Suprapubic skin (tissue), 4 donors: ENCODE results near the gene STMP1.

ENCODE experiments used
- EP300 ChIP-seq: sonication (generic); formaldehyde crosslinking; IDR thresholded peaks from one replicate; pipeline ENCODE4 v1.6.1; 2017; ENCODE audit warnings: antibody characterized with exemption
- POLR2A ChIP-seq, 2 donors: fragments of 450-650 bp; IDR thresholded peaks; one replicate each; pipeline ENCODE4 v1.6.1; 2017; ENCODE audit warnings: antibody characterized with exemption in 2 of 2, mild to moderate bottlenecking in 2 of 2, moderate library complexity in 2 of 2
- POLR2AphosphoS5 ChIP-seq, 3 donors: sonication (generic); formaldehyde crosslinking; IDR thresholded peaks; one replicate each; pipeline ENCODE4 v1.6.1; 2017; ENCODE audit warnings: antibody characterized with exemption in 3 of 3
- TF ChIP-seq, protein P1 (sequence below), 2 donors: fragments of 200-600 bp in 1 of 2; fragments of 450-650 bp in 1 of 2; sonication (generic) in 1 of 2; IDR thresholded peaks; one replicate each; pipeline ENCODE4 v1.5.1; 2016 to 2019; ENCODE audit warnings: antibody characterized with exemption in 2 of 2, mild to moderate bottlenecking in 1 of 2, moderate library complexity in 1 of 2

DNA sequence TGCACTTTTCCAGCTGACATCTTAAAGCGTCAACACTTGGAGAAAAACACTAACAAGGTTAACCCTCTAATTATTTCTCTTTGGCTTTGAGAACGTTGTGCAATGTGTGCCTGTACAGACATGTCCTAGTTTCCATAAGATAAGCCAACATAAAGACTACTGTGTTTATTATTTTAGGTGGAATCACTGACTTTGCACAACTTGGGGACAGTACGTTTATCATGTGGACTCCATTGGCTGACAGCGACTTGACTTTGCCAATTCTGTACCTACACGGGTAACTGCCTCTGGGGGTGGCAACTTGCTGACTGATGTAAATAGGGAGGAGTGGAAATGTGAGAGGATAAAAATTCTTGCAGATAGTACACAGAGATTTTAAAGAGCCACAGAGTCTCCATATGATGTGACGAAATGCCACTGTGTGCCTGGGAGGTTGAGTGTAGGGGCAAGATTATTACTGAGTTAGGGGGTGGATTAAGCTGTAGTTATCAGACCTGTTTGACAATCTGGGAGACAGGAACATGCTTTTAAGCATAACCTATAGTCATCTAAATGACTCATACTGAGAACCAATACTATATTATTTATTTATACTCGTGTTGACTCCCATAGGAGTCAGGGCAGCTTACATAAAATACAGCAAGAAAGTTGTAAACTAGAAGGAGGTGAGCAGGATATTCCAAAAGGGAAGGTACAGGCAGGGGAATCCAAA is 44.7 kb downstream of the STMP1 start:
- TF ChIP-seq POLR2AphosphoS5 (IDR thresholded peaks at IDR 0.05) (no peak), POLR2A (IDR thresholded peaks at IDR 0.05) (no peak), EP300 (no peak)
- TF ChIP-seq, protein P1, sequence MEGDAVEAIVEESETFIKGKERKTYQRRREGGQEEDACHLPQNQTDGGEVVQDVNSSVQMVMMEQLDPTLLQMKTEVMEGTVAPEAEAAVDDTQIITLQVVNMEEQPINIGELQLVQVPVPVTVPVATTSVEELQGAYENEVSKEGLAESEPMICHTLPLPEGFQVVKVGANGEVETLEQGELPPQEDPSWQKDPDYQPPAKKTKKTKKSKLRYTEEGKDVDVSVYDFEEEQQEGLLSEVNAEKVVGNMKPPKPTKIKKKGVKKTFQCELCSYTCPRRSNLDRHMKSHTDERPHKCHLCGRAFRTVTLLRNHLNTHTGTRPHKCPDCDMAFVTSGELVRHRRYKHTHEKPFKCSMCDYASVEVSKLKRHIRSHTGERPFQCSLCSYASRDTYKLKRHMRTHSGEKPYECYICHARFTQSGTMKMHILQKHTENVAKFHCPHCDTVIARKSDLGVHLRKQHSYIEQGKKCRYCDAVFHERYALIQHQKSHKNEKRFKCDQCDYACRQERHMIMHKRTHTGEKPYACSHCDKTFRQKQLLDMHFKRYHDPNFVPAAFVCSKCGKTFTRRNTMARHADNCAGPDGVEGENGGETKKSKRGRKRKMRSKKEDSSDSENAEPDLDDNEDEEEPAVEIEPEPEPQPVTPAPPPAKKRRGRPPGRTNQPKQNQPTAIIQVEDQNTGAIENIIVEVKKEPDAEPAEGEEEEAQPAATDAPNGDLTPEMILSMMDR (IDR thresholded peaks at IDR 0.05), result no peak
